Body of pancreas (tissue), 4 donors: ENCODE results near the gene REXO1. TPM values are rescaled to one million over a fixed set of nuclear protein-coding genes. Genes with fewer than 3 reads are reported as not detected.

Experiments used
- ATAC-seq: fragments of 150-250 bp; one replicate; pipeline ENCODE4 v1.9.1; 2016
- DNase-seq, 4 donors: peaks; one replicate each; pipeline ENCODE4 v3.0.0-alpha.2; 2019
- H3K27ac ChIP-seq, 4 donors: fragments of 200-600 bp; sonication (generic); 1 replicate in 3 of 4; 2 replicates in 1 of 4; pipeline versions ENCODE4 v1.5.1 to v1.6.1; 2016 to 2019; ENCODE audit warnings: mild to moderate bottlenecking in 1 of 4, mixed read lengths in 1 of 4, moderate library complexity in 1 of 4
- H3K27me3 ChIP-seq, 2 donors: fragments of 200-600 bp; sonication (generic); one replicate each; pipeline ENCODE4 v1.6.0; 2016; ENCODE audit warnings: mild to moderate bottlenecking in 1 of 2
- H3K36me3 ChIP-seq, 2 donors: fragments of 200-600 bp; sonication (generic); replicated peaks in 1 of 2; 2 replicates each; pipeline ENCODE4 v1.5.1; 2016; ENCODE audit warnings: low read depth in 2 of 2; ENCODE audit not compliant: insufficient read depth in 1 of 2
- H3K4me1 ChIP-seq: fragments of 200-600 bp; sonication (generic); one replicate; pipeline ENCODE4 v1.6.0; 2016
- H3K4me3 ChIP-seq, 2 donors: fragments of 200-600 bp; sonication (generic); 1 replicate in 1 of 2; 2 replicates in 1 of 2; pipeline ENCODE4 v1.5.1; 2016 to 2019
- H3K9me3 ChIP-seq, 3 donors: fragments of 200-600 bp; sonication (generic); 1 replicate in 2 of 3; 2 replicates in 1 of 3; pipeline ENCODE4 v1.5.1; 2016
- CTCF ChIP-seq, 7 experiments: fragments of 450-650 bp in 4 of 7; fragments of 200-600 bp in 3 of 7; sonication (generic) in 3 of 7; IDR thresholded peaks; one replicate each; pipeline ENCODE4 v1.5.1; 2016 to 2019; ENCODE audit warnings: antibody characterized with exemption in 7 of 7
- POLR2A ChIP-seq, 3 donors: fragments of 450-650 bp; IDR thresholded peaks; one replicate each; pipeline ENCODE4 v1.6.1; 2016; ENCODE audit warnings: antibody characterized with exemption in 3 of 3, mild to moderate bottlenecking in 2 of 3
- WGBS, 2 donors: methylation state at CpG; one replicate each; pipeline ENCODE4 v1.1.5; 2017; 5-methylcytosine and 5-hydroxymethylcytosine counted together
- intact Hi-C: fragments of 100-400 bp; cut with DNase I; formaldehyde crosslinking; loops from one replicate; pipeline ENCODE4 v1.15.1; 2023
- total RNA-seq, 2 donors: library from RNA; depleted of rRNA; stranded (reverse); fragments of >200 nt; gene quantifications; one replicate each; pipeline ENCODE4 v1.1.0, GENCODE V29; 2016

The REXO1 gene
- total RNA-seq, 2 donors from 2014 or later: 16.6 to 19.8 TPM

GRCh38 chr19:1849132-1849474, 820 bp upstream of the REXO1 start:
- WGBS, 2 donors: 34 to 46% methylated on average over 5 of the region's 5 CpGs
- H3K4me3 ChIP-seq: no peak overlapping the region
- no peak for TF ChIP-seq CTCF (IDR thresholded peaks at IDR 0.05)
- TF ChIP-seq POLR2A (IDR thresholded peaks at IDR 0.05): no peak
- intact Hi-C loops: no loop called here
- peaks cover 50% of the 10 kb centered on the region for H3K4me1 ChIP-seq
- no peaks in the 10 kb centered on the region for H3K9me3 ChIP-seq
- no peaks in the 10 kb centered on the region for H3K27me3 ChIP-seq
- no peaks in the 10 kb centered on the region for H3K36me3 ChIP-seq
- no peak for DNase-seq
- ATAC-seq: no peak
- peak overlapping the region in 3 of 4 donors; percentile 99 to 100 (median 100) for H3K27ac ChIP-seq

- Histone ChIP-seq H3K9me3 (no peaks in the 10 kb centered on the region), H3K4me1 (peaks cover 51% of the 10 kb centered on the region), H3K4me3 (peak overlapping the region; percentile 88 to 100), H3K27ac (peak overlapping the region; percentile 97 to 100 (median 100)), H3K36me3 (no peaks in the 10 kb centered on the region), H3K27me3 (no peaks in the 10 kb centered on the region)
- peak; percentile 8 for ATAC-seq
- peak in 1 of 4 donors; percentile 21 for DNase-seq
- WGBS, 2 donors: 0% methylated on average over 20 to 65 of the region's 72 CpGs
- intact Hi-C loops: no loop called here
- TF ChIP-seq CTCF (IDR thresholded peaks at IDR 0.05) (no peak), POLR2A (IDR thresholded peaks at IDR 0.05) (no peak)
These were observed 442 bp downstream of the REXO1 start for GRCh38 chr19:1847684-1848398.

- ATAC-seq (no peak), DNase-seq (no peak)
- TF ChIP-seq POLR2A (IDR thresholded peaks at IDR 0.05) (no peak), CTCF (IDR thresholded peaks at IDR 0.05) (no peak)
- intact Hi-C loops: no loop called here
- H3K9me3 ChIP-seq: no peaks in the 10 kb centered on the region
- no peaks in the 10 kb centered on the region for H3K36me3 ChIP-seq
- H3K27me3 ChIP-seq: no peaks in the 10 kb centered on the region
- peaks cover 55% of the 10 kb centered on the region for H3K4me1 ChIP-seq
- WGBS, 2 donors: 2 to 7% methylated on average over 7 to 12 of the region's 12 CpGs
- H3K27ac ChIP-seq: peak overlapping the region in 3 of 4 donors; percentile 99 to 100 (median 100)
- H3K4me3 ChIP-seq: peak overlapping the region; percentile 88 to 100
These were observed 967 bp downstream of the REXO1 start for GRCh38 chr19:1847348-1847683.

- intact Hi-C loops: no loop called here
- TF ChIP-seq POLR2A (IDR thresholded peaks at IDR 0.05) (no peak), CTCF (IDR thresholded peaks at IDR 0.05) (no peak)
- Histone ChIP-seq H3K27me3 (no peaks in the 10 kb centered on the region), H3K27ac (no peak overlapping the region), H3K4me1 (peaks cover 62% of the 10 kb centered on the region), H3K9me3 (no peaks in the 10 kb centered on the region), H3K36me3 (no peaks in the 10 kb centered on the region), H3K4me3 (no peak overlapping the region)
- WGBS, 2 donors: 48 to 49% methylated on average over 27 to 29 of the region's 29 CpGs
- ATAC-seq (no peak), DNase-seq (no peak)
These were observed 1.6 kb downstream of the REXO1 start for GRCh38 chr19:1846517-1847204.
